Fibroblast of the aortic adventitia (primary cell): Measurements from ENCODE around the gene ERC2. TPM values are rescaled to one million over a fixed set of nuclear protein-coding genes. Genes with fewer than 3 reads are reported as not detected.

ENCODE experiments used
- DNase-seq: peaks from one replicate; pipeline ENCODE4 v3.0.0-alpha.2; 2010; ENCODE audit warnings: low read depth
- H3K4me3 ChIP-seq: 2 replicates; pipeline ENCODE4 v1.5.1; 2011; ENCODE audit warnings: low read depth, mild to moderate bottlenecking, control low read depth, low read length, moderate library complexity
- CTCF ChIP-seq: IDR thresholded peaks from 2 replicates; pipeline ENCODE4 v1.5.1; 2011; ENCODE audit warnings: mild to moderate bottlenecking, low read length, control low read depth, inconsistent platforms; ENCODE audit not compliant: insufficient read depth
- total RNA-seq: library from RNA; depleted of rRNA; stranded (reverse); fragments of >200 nt; gene quantifications from 2 replicates; pipeline ENCODE4 v1.2.3, GENCODE V29; 2012; ENCODE audit warnings: low replicate concordance

ERC2 gene
- total RNA-seq, 1 donor: 0.09 TPM

GRCh38 chr3:55658270-55658669, 810.0 kb downstream of the ERC2 start:
- no peak for DNase-seq
- TF ChIP-seq CTCF: no peak
- H3K4me3 ChIP-seq: no peak overlapping the region

- DNase-seq: no peak
- H3K4me3 ChIP-seq: no peak overlapping the region
- no peak for TF ChIP-seq CTCF
These were observed 812.7 kb downstream of the ERC2 start for GRCh38 chr3:55655544-55655943.

GRCh38 chr3:55654123-55654760, 814.0 kb downstream of the ERC2 start:
- DNase-seq: no peak
- TF ChIP-seq CTCF: no peak
- no peak overlapping the region for H3K4me3 ChIP-seq

- no peak for TF ChIP-seq CTCF
- no peak overlapping the region for H3K4me3 ChIP-seq
- DNase-seq: no peak
These were observed 817.3 kb downstream of the ERC2 start for GRCh38 chr3:55651011-55651410.

GRCh38 chr3:55650011-55650410, 818.3 kb downstream of the ERC2 start:
- no peak for TF ChIP-seq CTCF
- no peak for DNase-seq
- no peak overlapping the region for H3K4me3 ChIP-seq

- no peak for DNase-seq
- TF ChIP-seq CTCF: no peak
- no peak overlapping the region for H3K4me3 ChIP-seq
These were observed 818.7 kb downstream of the ERC2 start for GRCh38 chr3:55649554-55649953.

- DNase-seq: no peak
- TF ChIP-seq CTCF: no peak
- H3K4me3 ChIP-seq: no peak overlapping the region
These were observed 819.5 kb downstream of the ERC2 start for GRCh38 chr3:55648591-55649318.
